GM23338 (cell line): Measurements from ENCODE around the gene ELMO3. TPM values are rescaled to one million over a fixed set of nuclear protein-coding genes. Genes with fewer than 3 reads are reported as not detected.

Experiments used
- ATAC-seq: fragments of 200-7000 bp; cut with Tn5 transposase; 3 replicates; pipeline ENCODE4 v1.9.1; 2020
- DNase-seq: peaks from one replicate; pipeline ENCODE4 v3.0.0-alpha.2; 2015; ENCODE audit warnings: low spot score
- H2AFZ ChIP-seq: fragments of 200-600 bp; sonication (generic); 2 replicates; pipeline ENCODE4 v1.8.0; 2016; ENCODE audit warnings: antibody characterized with exemption, mild to moderate bottlenecking, moderate library complexity
- H3F3A ChIP-seq: fragments of 200-600 bp; sonication (generic); replicated peaks from 2 replicates; pipeline ENCODE4 v1.8.0; 2017; ENCODE audit warnings: antibody characterized with exemption, mixed run types, low read depth
- H3K27ac ChIP-seq: fragments of 200-600 bp; sonication (generic); 2 replicates; pipeline ENCODE4 v1.6.1; 2016; ENCODE audit warnings: low read depth
- H3K27me3 ChIP-seq: fragments of 200-600 bp; sonication (generic); 2 replicates; pipeline ENCODE4 v1.8.0; 2016; ENCODE audit warnings: mild to moderate bottlenecking, mixed run types, moderate library complexity; ENCODE audit not compliant: insufficient read depth
- H3K36me3 ChIP-seq: fragments of 200-600 bp; sonication (generic); 2 replicates; pipeline ENCODE4 v1.8.0; 2016; ENCODE audit warnings: mild to moderate bottlenecking; ENCODE audit not compliant: insufficient read depth
- H3K4me1 ChIP-seq: fragments of 200-600 bp; sonication (generic); 2 replicates; pipeline ENCODE4 v1.8.0; 2016; ENCODE audit warnings: mild to moderate bottlenecking, moderate library complexity; ENCODE audit not compliant: insufficient read depth
- H3K4me2 ChIP-seq: fragments of 200-600 bp; sonication (generic); 2 replicates; pipeline ENCODE4 v1.7.1; 2017; ENCODE audit warnings: mixed run types
- H3K4me3 ChIP-seq: fragments of 200-600 bp; sonication (generic); 2 replicates; pipeline ENCODE4 v1.6.1; 2016; ENCODE audit warnings: mixed run types
- H3K79me2 ChIP-seq: fragments of 200-600 bp; sonication (generic); replicated peaks from 2 replicates; pipeline ENCODE4 v1.8.0; 2017; ENCODE audit warnings: mild to moderate bottlenecking; ENCODE audit not compliant: insufficient read depth
- H3K9me2 ChIP-seq: fragments of 200-600 bp; sonication (generic); 2 replicates; pipeline ENCODE4 v1.8.0; 2017; ENCODE audit not compliant: insufficient read depth
- H4K20me1 ChIP-seq: fragments of 200-600 bp; sonication (generic); replicated peaks from 2 replicates; pipeline ENCODE4 v1.8.0; 2017; ENCODE audit warnings: mild to moderate bottlenecking; ENCODE audit not compliant: insufficient read depth
- H3K27ac Mint-ChIP-seq: 2 replicates; pipeline ENCODE4 v1.8.0; 2020; ENCODE audit warnings: inconsistent platforms, mild to moderate bottlenecking, moderate library complexity, mixed read lengths
- H3K27me3 Mint-ChIP-seq: 3 replicates; pipeline ENCODE4 v1.8.0; 2022; ENCODE audit warnings: low read depth, mild to moderate bottlenecking, moderate library complexity, mixed read lengths, inconsistent platforms; ENCODE audit not compliant: insufficient read depth, poor library complexity
- H3K36me3 Mint-ChIP-seq: 3 replicates; pipeline ENCODE4 v1.8.0; 2021; ENCODE audit warnings: low read depth, mild to moderate bottlenecking, inconsistent platforms, moderate library complexity, mixed read lengths
- H3K4me1 Mint-ChIP-seq: 3 replicates; pipeline ENCODE4 v1.8.0; 2020; ENCODE audit warnings: mild to moderate bottlenecking, inconsistent platforms, mixed read lengths
- H3K4me3 Mint-ChIP-seq: 3 replicates; pipeline ENCODE4 v1.8.0; 2021; ENCODE audit warnings: moderate library complexity, mild to moderate bottlenecking, inconsistent platforms, mixed read lengths
- H3K9me3 Mint-ChIP-seq: 3 replicates; pipeline ENCODE4 v1.8.0; 2020; ENCODE audit warnings: moderate library complexity, mild to moderate bottlenecking, inconsistent platforms, mixed read lengths
- EZH2 ChIP-seq: fragments of 200-600 bp; sonication (generic); IDR thresholded peaks from one replicate; pipeline ENCODE4 v1.8.0; 2017; ENCODE audit warnings: antibody characterized with exemption, mild to moderate bottlenecking, low read depth; ENCODE audit not compliant: unreplicated experiment
- EZH2phosphoT487 ChIP-seq: fragments of 200-600 bp; sonication (generic); IDR thresholded peaks from one replicate; pipeline ENCODE4 v1.8.1; 2018; ENCODE audit warnings: antibody characterized with exemption; ENCODE audit not compliant: unreplicated experiment
- JUNB ChIP-seq: IDR thresholded peaks from one replicate; pipeline ENCODE4 v1.6.1; 2016; ENCODE audit warnings: antibody characterized with exemption; ENCODE audit not compliant: unreplicated experiment
- NANOG ChIP-seq: IDR thresholded peaks from 2 replicates; pipeline ENCODE4 v1.6.1; 2016; ENCODE audit warnings: antibody characterized with exemption, borderline replicate concordance
- POLR2AphosphoS5 ChIP-seq: IDR thresholded peaks from 2 replicates; pipeline ENCODE4 v1.6.1; 2016; ENCODE audit warnings: antibody characterized with exemption, low read depth
- STAT1 ChIP-seq: IDR thresholded peaks from one replicate; pipeline ENCODE4 v1.6.1; 2016; ENCODE audit warnings: antibody characterized with exemption; ENCODE audit not compliant: unreplicated experiment
- ZNF114 ChIP-seq: fragments of 250-450 bp; sonication (Bioruptor Pico); IDR thresholded peaks from 2 replicates; pipeline ENCODE4 v1.5.0; 2020; ENCODE audit warnings: mild to moderate bottlenecking, moderate library complexity
- polyA plus RNA-seq: library from polyadenylated mRNA; unstranded; fragments of >200 nt; fragmentation: Nextera tagmentation; extraction: Ambion mirVana; gene quantifications from 2 replicates; pipeline ENCODE4 v1.2.1, GENCODE V29; 2016
- total RNA-seq: library from RNA; depleted of rRNA; stranded (reverse); fragments of >200 nt; shearing (Covaris generic); gene quantifications from 2 replicates; pipeline ENCODE4 v1.2.3, GENCODE V29; 2014
- TF ChIP-seq, protein P1 (sequence below): fragments of 250-450 bp; sonication (Bioruptor Pico); IDR thresholded peaks from 2 replicates; pipeline ENCODE4 v1.5.0; 2020; ENCODE audit warnings: mild to moderate bottlenecking, moderate library complexity
- TF ChIP-seq, protein P2 (sequence below): IDR thresholded peaks from 2 replicates; pipeline ENCODE4 v1.6.1; 2016; ENCODE audit warnings: antibody characterized with exemption
- TF ChIP-seq, protein P3 (sequence below): IDR thresholded peaks from one replicate; pipeline ENCODE4 v1.6.1; 2018; ENCODE audit warnings: antibody characterized with exemption; ENCODE audit not compliant: unreplicated experiment

The ELMO3 gene
- total and polyA plus RNA-seq, 2 experiments from 2014 or later: 4.7 to 16.2 TPM

DNA sequence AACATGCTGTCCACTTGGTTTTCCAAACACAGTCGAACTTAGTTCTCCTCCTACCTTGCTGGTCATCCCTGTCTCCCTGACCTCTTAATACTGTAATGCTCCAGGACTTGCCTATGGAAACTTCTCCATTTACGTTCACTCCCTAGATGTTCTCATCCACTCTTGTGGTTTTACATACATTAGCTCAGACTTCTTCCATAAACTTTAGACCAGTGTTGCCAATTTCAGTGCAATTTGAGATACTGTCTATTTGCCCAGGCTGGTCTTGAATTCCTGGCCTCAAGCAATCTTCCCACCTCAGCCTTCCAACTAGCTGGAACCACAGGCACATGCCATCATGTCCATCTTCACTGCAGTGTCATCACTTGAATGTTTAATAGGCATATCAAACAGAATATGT is 16.6 kb upstream of the ELMO3 start (continued):
- TF ChIP-seq, protein P1, sequence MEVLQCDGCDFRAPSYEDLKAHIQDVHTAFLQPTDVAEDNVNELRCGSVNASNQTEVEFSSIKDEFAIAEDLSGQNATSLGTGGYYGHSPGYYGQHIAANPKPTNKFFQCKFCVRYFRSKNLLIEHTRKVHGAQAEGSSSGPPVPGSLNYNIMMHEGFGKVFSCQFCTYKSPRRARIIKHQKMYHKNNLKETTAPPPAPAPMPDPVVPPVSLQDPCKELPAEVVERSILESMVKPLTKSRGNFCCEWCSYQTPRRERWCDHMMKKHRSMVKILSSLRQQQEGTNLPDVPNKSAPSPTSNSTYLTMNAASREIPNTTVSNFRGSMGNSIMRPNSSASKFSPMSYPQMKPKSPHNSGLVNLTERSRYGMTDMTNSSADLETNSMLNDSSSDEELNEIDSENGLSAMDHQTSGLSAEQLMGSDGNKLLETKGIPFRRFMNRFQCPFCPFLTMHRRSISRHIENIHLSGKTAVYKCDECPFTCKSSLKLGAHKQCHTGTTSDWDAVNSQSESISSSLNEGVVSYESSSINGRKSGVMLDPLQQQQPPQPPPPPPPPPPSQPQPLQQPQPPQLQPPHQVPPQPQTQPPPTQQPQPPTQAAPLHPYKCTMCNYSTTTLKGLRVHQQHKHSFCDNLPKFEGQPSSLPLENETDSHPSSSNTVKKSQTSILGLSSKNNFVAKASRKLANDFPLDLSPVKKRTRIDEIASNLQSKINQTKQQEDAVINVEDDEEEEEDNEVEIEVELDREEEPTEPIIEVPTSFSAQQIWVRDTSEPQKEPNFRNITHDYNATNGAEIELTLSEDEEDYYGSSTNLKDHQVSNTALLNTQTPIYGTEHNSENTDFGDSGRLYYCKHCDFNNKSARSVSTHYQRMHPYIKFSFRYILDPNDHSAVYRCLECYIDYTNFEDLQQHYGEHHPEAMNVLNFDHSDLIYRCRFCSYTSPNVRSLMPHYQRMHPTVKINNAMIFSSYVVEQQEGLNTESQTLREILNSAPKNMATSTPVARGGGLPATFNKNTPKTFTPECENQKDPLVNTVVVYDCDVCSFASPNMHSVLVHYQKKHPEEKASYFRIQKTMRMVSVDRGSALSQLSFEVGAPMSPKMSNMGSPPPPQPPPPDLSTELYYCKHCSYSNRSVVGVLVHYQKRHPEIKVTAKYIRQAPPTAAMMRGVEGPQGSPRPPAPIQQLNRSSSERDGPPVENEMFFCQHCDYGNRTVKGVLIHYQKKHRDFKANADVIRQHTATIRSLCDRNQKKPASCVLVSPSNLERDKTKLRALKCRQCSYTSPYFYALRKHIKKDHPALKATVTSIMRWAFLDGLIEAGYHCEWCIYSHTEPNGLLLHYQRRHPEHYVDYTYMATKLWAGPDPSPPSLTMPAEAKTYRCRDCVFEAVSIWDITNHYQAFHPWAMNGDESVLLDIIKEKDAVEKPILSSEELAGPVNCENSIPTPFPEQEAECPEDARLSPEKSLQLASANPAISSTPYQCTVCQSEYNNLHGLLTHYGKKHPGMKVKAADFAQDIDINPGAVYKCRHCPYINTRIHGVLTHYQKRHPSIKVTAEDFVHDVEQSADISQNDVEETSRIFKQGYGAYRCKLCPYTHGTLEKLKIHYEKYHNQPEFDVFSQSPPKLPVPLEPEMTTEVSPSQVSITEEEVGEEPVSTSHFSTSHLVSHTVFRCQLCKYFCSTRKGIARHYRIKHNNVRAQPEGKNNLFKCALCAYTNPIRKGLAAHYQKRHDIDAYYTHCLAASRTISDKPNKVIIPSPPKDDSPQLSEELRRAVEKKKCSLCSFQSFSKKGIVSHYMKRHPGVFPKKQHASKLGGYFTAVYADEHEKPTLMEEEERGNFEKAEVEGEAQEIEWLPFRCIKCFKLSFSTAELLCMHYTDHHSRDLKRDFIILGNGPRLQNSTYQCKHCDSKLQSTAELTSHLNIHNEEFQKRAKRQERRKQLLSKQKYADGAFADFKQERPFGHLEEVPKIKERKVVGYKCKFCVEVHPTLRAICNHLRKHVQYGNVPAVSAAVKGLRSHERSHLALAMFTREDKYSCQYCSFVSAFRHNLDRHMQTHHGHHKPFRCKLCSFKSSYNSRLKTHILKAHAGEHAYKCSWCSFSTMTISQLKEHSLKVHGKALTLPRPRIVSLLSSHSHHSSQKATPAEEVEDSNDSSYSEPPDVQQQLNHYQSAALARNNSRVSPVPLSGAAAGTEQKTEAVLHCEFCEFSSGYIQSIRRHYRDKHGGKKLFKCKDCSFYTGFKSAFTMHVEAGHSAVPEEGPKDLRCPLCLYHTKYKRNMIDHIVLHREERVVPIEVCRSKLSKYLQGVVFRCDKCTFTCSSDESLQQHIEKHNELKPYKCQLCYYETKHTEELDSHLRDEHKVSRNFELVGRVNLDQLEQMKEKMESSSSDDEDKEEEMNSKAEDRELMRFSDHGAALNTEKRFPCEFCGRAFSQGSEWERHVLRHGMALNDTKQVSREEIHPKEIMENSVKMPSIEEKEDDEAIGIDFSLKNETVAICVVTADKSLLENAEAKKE (CRISPR knock-in tag): no peak
- no peak for TF ChIP-seq EZH2
- TF ChIP-seq, protein P2, sequence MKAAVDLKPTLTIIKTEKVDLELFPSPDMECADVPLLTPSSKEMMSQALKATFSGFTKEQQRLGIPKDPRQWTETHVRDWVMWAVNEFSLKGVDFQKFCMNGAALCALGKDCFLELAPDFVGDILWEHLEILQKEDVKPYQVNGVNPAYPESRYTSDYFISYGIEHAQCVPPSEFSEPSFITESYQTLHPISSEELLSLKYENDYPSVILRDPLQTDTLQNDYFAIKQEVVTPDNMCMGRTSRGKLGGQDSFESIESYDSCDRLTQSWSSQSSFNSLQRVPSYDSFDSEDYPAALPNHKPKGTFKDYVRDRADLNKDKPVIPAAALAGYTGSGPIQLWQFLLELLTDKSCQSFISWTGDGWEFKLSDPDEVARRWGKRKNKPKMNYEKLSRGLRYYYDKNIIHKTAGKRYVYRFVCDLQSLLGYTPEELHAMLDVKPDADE: no peak

DNA sequence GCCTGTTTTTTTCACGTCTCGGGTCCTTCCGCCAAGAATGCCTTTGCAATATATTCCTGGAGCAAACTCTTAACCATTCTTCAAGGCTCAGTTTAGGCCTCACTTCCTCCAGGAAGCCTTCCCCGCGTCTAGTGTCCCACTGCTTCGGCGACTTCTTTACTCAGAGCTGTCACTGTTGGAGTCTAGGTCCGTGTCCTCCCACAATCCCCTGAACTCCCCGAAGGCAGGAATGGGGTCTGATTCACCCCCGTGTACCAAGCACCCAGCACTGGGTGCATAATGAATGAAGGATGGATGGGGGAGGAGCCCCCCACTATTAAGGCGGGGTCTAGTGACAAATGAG is 15.7 kb upstream of the ELMO3 start:
- no peak overlapping the region for H3K4me3 Mint-ChIP-seq
- no peaks in the 10 kb centered on the region for H4K20me1 ChIP-seq
- peaks cover 3% of the 10 kb centered on the region; the same call in 1 of the 2 replicates for H3F3A ChIP-seq
- no peak overlapping the region for H3K27ac ChIP-seq
- no peaks in the 10 kb centered on the region for H3K36me3 ChIP-seq
- H2AFZ ChIP-seq: peak overlapping the region; percentile 15
- no peak overlapping the region for H3K27ac Mint-ChIP-seq
- H3K4me3 ChIP-seq: peak overlapping the region; percentile 63
- peaks cover 38% of the 10 kb centered on the region for H3K27me3 Mint-ChIP-seq
- peaks cover 19% of the 10 kb centered on the region for H3K4me1 Mint-ChIP-seq
- peak overlapping the region; percentile 82 for H3K4me2 ChIP-seq
- H3K9me3 Mint-ChIP-seq: no peaks in the 10 kb centered on the region; the same call in 2 of the 3 replicates
- peaks cover 28% of the 10 kb centered on the region for H3K27me3 ChIP-seq
- no peak for ATAC-seq
- DNase-seq: no peak
- H3K36me3 Mint-ChIP-seq: no peaks in the 10 kb centered on the region; the same call in 2 of the 3 replicates
- no peaks in the 10 kb centered on the region for H3K9me2 ChIP-seq
- peaks cover 10% of the 10 kb centered on the region for H3K79me2 ChIP-seq
- peaks cover 18% of the 10 kb centered on the region for H3K4me1 ChIP-seq
- TF ChIP-seq NANOG: no peak
- TF ChIP-seq STAT1: no peak
- TF ChIP-seq EZH2phosphoT487: no peak
- no peak for TF ChIP-seq JUNB
- no peak for TF ChIP-seq POLR2AphosphoS5
- no peak for TF ChIP-seq ZNF114
- no peak for TF ChIP-seq EZH2
- TF ChIP-seq, protein P2: no peak
- TF ChIP-seq, protein P3, sequence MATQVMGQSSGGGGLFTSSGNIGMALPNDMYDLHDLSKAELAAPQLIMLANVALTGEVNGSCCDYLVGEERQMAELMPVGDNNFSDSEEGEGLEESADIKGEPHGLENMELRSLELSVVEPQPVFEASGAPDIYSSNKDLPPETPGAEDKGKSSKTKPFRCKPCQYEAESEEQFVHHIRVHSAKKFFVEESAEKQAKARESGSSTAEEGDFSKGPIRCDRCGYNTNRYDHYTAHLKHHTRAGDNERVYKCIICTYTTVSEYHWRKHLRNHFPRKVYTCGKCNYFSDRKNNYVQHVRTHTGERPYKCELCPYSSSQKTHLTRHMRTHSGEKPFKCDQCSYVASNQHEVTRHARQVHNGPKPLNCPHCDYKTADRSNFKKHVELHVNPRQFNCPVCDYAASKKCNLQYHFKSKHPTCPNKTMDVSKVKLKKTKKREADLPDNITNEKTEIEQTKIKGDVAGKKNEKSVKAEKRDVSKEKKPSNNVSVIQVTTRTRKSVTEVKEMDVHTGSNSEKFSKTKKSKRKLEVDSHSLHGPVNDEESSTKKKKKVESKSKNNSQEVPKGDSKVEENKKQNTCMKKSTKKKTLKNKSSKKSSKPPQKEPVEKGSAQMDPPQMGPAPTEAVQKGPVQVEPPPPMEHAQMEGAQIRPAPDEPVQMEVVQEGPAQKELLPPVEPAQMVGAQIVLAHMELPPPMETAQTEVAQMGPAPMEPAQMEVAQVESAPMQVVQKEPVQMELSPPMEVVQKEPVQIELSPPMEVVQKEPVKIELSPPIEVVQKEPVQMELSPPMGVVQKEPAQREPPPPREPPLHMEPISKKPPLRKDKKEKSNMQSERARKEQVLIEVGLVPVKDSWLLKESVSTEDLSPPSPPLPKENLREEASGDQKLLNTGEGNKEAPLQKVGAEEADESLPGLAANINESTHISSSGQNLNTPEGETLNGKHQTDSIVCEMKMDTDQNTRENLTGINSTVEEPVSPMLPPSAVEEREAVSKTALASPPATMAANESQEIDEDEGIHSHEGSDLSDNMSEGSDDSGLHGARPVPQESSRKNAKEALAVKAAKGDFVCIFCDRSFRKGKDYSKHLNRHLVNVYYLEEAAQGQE: no peak
